ENCODE results near the gene EN1. TPM values are rescaled to one million over a fixed set of nuclear protein-coding genes. Genes with fewer than 3 reads are reported as not detected.

Gene EN1
- total RNA-seq, 1 experiment from 2014 or later, result not detected

- H3K27me3 ChIP-seq (replicated peaks; ENCODE audit: insufficient read depth, low read depth, low read length, poor library complexity), result peaks cover 12% of the 10 kb centered on the region
Observed at GRCh38 chr2:118865106-118865505, 17.7 kb upstream of the EN1 start.

DNA sequence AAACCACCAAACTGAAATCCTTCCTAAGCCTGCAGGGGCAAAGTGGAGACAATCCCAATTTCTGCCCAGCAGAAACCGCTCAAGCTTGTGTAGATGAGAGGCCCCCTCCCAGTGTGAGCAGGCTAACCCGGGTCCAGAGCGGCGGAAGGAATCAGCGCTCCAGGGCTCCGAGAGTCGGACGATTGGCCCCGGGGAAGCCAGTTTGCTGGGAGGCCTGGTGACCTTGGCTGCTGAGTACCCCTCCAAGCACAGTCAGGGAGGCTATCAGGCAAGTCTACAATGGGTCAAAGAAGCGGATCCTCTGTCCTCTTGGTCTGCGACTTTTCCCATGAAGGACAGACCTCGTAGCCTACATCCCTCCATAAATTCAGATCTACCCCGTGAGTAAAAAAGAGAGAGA lies 16.8 kb upstream of the EN1 start:
- TF ChIP-seq EZH2 (IDR thresholded peaks at IDR 0.05; ENCODE audit: borderline replicate concordance, low read depth, low read length, poor library complexity, severe bottlenecking), result no peak
- TF ChIP-seq, protein P1, sequence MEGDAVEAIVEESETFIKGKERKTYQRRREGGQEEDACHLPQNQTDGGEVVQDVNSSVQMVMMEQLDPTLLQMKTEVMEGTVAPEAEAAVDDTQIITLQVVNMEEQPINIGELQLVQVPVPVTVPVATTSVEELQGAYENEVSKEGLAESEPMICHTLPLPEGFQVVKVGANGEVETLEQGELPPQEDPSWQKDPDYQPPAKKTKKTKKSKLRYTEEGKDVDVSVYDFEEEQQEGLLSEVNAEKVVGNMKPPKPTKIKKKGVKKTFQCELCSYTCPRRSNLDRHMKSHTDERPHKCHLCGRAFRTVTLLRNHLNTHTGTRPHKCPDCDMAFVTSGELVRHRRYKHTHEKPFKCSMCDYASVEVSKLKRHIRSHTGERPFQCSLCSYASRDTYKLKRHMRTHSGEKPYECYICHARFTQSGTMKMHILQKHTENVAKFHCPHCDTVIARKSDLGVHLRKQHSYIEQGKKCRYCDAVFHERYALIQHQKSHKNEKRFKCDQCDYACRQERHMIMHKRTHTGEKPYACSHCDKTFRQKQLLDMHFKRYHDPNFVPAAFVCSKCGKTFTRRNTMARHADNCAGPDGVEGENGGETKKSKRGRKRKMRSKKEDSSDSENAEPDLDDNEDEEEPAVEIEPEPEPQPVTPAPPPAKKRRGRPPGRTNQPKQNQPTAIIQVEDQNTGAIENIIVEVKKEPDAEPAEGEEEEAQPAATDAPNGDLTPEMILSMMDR (conservative IDR thresholded peaks at IDR 0.05; ENCODE audit: low read depth, low read length), result no peak
- CTCF ChIA-PET, result no interaction called here
- intact Hi-C loops (cut with micrococcal nuclease; ENCODE audit: unreplicated experiment), result no loop called here

More at GRCh38 chr2:118865106-118865505, 17.7 kb upstream of the EN1 start:
- intact Hi-C loops (cut with micrococcal nuclease; ENCODE audit: unreplicated experiment), result loop anchor here (5.0 kb wide), 3 partner anchors 663 to 1028 kb away; no protein-coding TSS in a partner anchor
- DNase-seq (ENCODE audit: low spot score), result peak; percentile 49
- no TSS peak for BruUV-seq (replicated peaks)
- TF ChIP-seq, protein P1 (conservative IDR thresholded peaks at IDR 0.05; ENCODE audit: low read depth, low read length), result peak; percentile 66
- no peak for TF ChIP-seq EZH2 (IDR thresholded peaks at IDR 0.05; ENCODE audit: borderline replicate concordance, low read depth, low read length, poor library complexity, severe bottlenecking)
- H3K4me3 ChIP-seq (ENCODE audit: low read depth, low read length, poor library complexity, severe bottlenecking), result no peak overlapping the region
- no peaks in the 10 kb centered on the region for H3K4me1 ChIP-seq (ENCODE audit: insufficient read depth, low read length, poor library complexity, severe bottlenecking)
- ChIA-PET POLR2A (ENCODE audit: low non-redundant PET) (no interaction called here), CTCF (no interaction called here)
- H3K9me3 ChIP-seq (ENCODE audit: low read depth, low read length, poor library complexity, severe bottlenecking), result no peaks in the 10 kb centered on the region
- no peaks in the 10 kb centered on the region for H3K36me3 ChIP-seq (ENCODE audit: insufficient read depth, low read length, poor library complexity, severe bottlenecking)
- H3K27ac ChIP-seq (ENCODE audit: low read depth, low read length, poor library complexity, severe bottlenecking), result no peak overlapping the region

DNA sequence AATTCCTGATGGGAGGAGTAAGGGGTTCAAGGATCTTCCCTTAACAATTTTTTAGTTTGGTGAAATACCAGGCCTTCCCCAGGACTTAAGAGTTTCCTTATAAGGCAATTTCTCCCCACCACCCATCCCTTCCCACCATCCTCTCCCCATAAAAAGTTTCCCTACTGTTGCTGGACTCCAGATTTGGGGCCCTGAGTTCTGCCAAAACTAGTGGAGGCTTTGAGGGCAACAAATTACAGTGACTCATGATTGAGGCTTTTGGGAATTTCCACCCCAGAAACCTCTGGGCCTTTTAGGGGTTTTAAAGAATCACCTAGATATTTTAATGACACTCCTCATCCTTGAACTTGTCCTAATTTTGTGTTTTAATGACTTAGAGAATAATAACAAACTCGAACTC lies 14.3 kb upstream of the EN1 start:
- Histone ChIP-seq H3K27ac (ENCODE audit: low read depth, low read length, poor library complexity, severe bottlenecking) (no peak overlapping the region), H3K36me3 (ENCODE audit: insufficient read depth, low read length, poor library complexity, severe bottlenecking) (no peaks in the 10 kb centered on the region), H3K4me3 (ENCODE audit: low read depth, low read length, poor library complexity, severe bottlenecking) (no peak overlapping the region), H3K27me3 (replicated peaks; ENCODE audit: insufficient read depth, low read depth, low read length, poor library complexity) (peaks cover 46% of the 10 kb centered on the region), H3K4me1 (ENCODE audit: insufficient read depth, low read length, poor library complexity, severe bottlenecking) (no peaks in the 10 kb centered on the region), H3K9me3 (ENCODE audit: low read depth, low read length, poor library complexity, severe bottlenecking) (no peaks in the 10 kb centered on the region)
- CTCF ChIA-PET, result no interaction called here
- POLR2A ChIA-PET (ENCODE audit: low non-redundant PET), result no interaction called here
- DNase-seq (ENCODE audit: low spot score), result no peak
- no TSS peak for BruUV-seq (replicated peaks)
- no peak for TF ChIP-seq EZH2 (IDR thresholded peaks at IDR 0.05; ENCODE audit: borderline replicate concordance, low read depth, low read length, poor library complexity, severe bottlenecking)
- TF ChIP-seq, protein P1 (conservative IDR thresholded peaks at IDR 0.05; ENCODE audit: low read depth, low read length), result no peak
- intact Hi-C loops (cut with micrococcal nuclease; ENCODE audit: unreplicated experiment), result no loop called here

More for the DNA sequence above, 16.8 kb upstream of the EN1 start:
- no peaks in the 10 kb centered on the region for H3K36me3 ChIP-seq (ENCODE audit: insufficient read depth, low read length, poor library complexity, severe bottlenecking)
- POLR2A ChIA-PET (ENCODE audit: low non-redundant PET), result no interaction called here
- peaks cover 21% of the 10 kb centered on the region for H3K27me3 ChIP-seq (replicated peaks; ENCODE audit: insufficient read depth, low read depth, low read length, poor library complexity)
- no peaks in the 10 kb centered on the region for H3K4me1 ChIP-seq (ENCODE audit: insufficient read depth, low read length, poor library complexity, severe bottlenecking)
- no peak for DNase-seq (ENCODE audit: low spot score)
- H3K4me3 ChIP-seq (ENCODE audit: low read depth, low read length, poor library complexity, severe bottlenecking), result no peak overlapping the region
- BruUV-seq (replicated peaks), result no TSS peak
- no peak overlapping the region for H3K27ac ChIP-seq (ENCODE audit: low read depth, low read length, poor library complexity, severe bottlenecking)
- no peaks in the 10 kb centered on the region for H3K9me3 ChIP-seq (ENCODE audit: low read depth, low read length, poor library complexity, severe bottlenecking)
